B cell (primary cell): ENCODE data around the gene CNGA1.

ENCODE experiments used
- CTCF ChIP-seq: fragments of 200-600 bp; IDR thresholded peaks from one replicate; pipeline ENCODE4 v1.8.0; 2022; ENCODE audit warnings: antibody characterized with exemption, mild to moderate bottlenecking
- EZH2 ChIP-seq: IDR thresholded peaks from 2 replicates; pipeline ENCODE4 v1.6.1; 2012; ENCODE audit warnings: borderline replicate concordance, low read depth, mild to moderate bottlenecking, moderate library complexity, low read length; ENCODE audit not compliant: insufficient read depth, poor library complexity, severe bottlenecking

DNA sequence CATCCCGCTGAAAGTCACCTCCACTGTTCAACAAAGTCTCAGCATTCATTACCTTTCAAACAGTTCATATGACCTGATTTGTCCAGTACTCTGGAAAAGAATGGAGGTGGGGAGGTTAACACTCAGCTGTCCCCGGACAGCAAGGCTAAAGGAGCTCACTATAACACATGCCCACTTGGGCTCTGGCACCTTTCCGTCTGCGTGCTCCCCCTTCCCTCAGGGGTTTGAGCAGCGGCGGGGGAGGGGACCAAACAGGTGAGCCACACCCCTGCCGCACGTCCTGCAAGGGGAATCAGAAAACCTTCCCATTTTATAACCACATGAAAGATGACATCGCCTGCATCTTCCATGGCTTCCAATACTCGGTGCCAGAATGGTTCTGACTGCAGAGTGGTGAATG lies 62.2 kb downstream of the CNGA1 start:
- TF ChIP-seq EZH2 = no peak
- no peak for TF ChIP-seq CTCF
